ENCODE measurements around the gene SUSD6. TPM values are rescaled to one million over a fixed set of nuclear protein-coding genes. Genes with fewer than 3 reads are reported as not detected.

The SUSD6 gene
- total and polyA plus RNA-seq, 2 experiments from 2014 or later, result 2.8 to 3.4 TPM

DNA sequence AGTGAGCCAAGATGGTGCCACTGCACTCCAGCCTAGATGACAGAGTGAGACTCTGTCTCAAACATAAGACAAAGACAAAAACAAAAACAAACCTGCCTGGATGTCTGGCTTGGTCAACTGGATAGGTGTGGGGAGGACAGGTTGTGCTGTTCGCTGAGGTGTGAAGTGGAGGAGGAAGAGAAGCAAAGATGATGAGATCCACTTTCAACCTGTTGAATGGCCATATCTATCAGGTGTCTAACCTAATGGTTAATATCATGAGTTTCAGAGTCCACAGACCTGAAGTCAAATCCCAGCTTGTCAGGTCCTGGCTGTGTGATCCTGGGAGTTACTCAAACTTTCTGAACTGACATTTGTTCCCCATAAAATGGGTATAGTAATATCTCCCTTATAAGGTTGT, 27.0 kb upstream of the SUSD6 start:
- Histone ChIP-seq H3K9me2 (ENCODE audit: insufficient read depth) (no peaks in the 10 kb centered on the region), H3K4me2 (no peak overlapping the region), H3K4me1 (ENCODE audit: insufficient read depth) (no peaks in the 10 kb centered on the region), H3K4me3 (no peak overlapping the region), H3K36me3 (ENCODE audit: insufficient read depth) (no peaks in the 10 kb centered on the region), H3F3A (replicated peaks; ENCODE audit: low read depth) (no peaks in the 10 kb centered on the region), H3K27ac (ENCODE audit: low read depth) (no peak overlapping the region), H3K27me3 (ENCODE audit: insufficient read depth) (no peaks in the 10 kb centered on the region), H3K79me2 (replicated peaks; ENCODE audit: insufficient read depth) (no peaks in the 10 kb centered on the region), H4K20me1 (replicated peaks; ENCODE audit: insufficient read depth) (no peaks in the 10 kb centered on the region), H2AFZ (no peak overlapping the region)
- Mint-ChIP-seq H3K36me3 (ENCODE audit: low read depth) (no peaks in the 10 kb centered on the region), H3K27ac (no peak overlapping the region), H3K9me3 (no peaks in the 10 kb centered on the region), H3K4me3 (no peak overlapping the region), H3K4me1 (no peaks in the 10 kb centered on the region; the same call in 2 of the 3 replicates), H3K27me3 (ENCODE audit: insufficient read depth, low read depth, poor library complexity) (peaks cover 12% of the 10 kb centered on the region)
- TF ChIP-seq CREB1 (CRISPR knock-in tag; IDR thresholded peaks at IDR 0.05; ENCODE audit: low read depth) (no peak), POLR2AphosphoS5 (IDR thresholded peaks at IDR 0.05; ENCODE audit: low read depth) (no peak), NANOG (IDR thresholded peaks at IDR 0.05; ENCODE audit: borderline replicate concordance) (no peak), JUNB (IDR thresholded peaks at IDR 0.05; ENCODE audit: unreplicated experiment) (no peak)
- TF ChIP-seq, protein P1, sequence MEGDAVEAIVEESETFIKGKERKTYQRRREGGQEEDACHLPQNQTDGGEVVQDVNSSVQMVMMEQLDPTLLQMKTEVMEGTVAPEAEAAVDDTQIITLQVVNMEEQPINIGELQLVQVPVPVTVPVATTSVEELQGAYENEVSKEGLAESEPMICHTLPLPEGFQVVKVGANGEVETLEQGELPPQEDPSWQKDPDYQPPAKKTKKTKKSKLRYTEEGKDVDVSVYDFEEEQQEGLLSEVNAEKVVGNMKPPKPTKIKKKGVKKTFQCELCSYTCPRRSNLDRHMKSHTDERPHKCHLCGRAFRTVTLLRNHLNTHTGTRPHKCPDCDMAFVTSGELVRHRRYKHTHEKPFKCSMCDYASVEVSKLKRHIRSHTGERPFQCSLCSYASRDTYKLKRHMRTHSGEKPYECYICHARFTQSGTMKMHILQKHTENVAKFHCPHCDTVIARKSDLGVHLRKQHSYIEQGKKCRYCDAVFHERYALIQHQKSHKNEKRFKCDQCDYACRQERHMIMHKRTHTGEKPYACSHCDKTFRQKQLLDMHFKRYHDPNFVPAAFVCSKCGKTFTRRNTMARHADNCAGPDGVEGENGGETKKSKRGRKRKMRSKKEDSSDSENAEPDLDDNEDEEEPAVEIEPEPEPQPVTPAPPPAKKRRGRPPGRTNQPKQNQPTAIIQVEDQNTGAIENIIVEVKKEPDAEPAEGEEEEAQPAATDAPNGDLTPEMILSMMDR (conservative IDR thresholded peaks at IDR 0.05; ENCODE audit: low read depth in 2 of 2), result no peak
- TF ChIP-seq, protein P2, sequence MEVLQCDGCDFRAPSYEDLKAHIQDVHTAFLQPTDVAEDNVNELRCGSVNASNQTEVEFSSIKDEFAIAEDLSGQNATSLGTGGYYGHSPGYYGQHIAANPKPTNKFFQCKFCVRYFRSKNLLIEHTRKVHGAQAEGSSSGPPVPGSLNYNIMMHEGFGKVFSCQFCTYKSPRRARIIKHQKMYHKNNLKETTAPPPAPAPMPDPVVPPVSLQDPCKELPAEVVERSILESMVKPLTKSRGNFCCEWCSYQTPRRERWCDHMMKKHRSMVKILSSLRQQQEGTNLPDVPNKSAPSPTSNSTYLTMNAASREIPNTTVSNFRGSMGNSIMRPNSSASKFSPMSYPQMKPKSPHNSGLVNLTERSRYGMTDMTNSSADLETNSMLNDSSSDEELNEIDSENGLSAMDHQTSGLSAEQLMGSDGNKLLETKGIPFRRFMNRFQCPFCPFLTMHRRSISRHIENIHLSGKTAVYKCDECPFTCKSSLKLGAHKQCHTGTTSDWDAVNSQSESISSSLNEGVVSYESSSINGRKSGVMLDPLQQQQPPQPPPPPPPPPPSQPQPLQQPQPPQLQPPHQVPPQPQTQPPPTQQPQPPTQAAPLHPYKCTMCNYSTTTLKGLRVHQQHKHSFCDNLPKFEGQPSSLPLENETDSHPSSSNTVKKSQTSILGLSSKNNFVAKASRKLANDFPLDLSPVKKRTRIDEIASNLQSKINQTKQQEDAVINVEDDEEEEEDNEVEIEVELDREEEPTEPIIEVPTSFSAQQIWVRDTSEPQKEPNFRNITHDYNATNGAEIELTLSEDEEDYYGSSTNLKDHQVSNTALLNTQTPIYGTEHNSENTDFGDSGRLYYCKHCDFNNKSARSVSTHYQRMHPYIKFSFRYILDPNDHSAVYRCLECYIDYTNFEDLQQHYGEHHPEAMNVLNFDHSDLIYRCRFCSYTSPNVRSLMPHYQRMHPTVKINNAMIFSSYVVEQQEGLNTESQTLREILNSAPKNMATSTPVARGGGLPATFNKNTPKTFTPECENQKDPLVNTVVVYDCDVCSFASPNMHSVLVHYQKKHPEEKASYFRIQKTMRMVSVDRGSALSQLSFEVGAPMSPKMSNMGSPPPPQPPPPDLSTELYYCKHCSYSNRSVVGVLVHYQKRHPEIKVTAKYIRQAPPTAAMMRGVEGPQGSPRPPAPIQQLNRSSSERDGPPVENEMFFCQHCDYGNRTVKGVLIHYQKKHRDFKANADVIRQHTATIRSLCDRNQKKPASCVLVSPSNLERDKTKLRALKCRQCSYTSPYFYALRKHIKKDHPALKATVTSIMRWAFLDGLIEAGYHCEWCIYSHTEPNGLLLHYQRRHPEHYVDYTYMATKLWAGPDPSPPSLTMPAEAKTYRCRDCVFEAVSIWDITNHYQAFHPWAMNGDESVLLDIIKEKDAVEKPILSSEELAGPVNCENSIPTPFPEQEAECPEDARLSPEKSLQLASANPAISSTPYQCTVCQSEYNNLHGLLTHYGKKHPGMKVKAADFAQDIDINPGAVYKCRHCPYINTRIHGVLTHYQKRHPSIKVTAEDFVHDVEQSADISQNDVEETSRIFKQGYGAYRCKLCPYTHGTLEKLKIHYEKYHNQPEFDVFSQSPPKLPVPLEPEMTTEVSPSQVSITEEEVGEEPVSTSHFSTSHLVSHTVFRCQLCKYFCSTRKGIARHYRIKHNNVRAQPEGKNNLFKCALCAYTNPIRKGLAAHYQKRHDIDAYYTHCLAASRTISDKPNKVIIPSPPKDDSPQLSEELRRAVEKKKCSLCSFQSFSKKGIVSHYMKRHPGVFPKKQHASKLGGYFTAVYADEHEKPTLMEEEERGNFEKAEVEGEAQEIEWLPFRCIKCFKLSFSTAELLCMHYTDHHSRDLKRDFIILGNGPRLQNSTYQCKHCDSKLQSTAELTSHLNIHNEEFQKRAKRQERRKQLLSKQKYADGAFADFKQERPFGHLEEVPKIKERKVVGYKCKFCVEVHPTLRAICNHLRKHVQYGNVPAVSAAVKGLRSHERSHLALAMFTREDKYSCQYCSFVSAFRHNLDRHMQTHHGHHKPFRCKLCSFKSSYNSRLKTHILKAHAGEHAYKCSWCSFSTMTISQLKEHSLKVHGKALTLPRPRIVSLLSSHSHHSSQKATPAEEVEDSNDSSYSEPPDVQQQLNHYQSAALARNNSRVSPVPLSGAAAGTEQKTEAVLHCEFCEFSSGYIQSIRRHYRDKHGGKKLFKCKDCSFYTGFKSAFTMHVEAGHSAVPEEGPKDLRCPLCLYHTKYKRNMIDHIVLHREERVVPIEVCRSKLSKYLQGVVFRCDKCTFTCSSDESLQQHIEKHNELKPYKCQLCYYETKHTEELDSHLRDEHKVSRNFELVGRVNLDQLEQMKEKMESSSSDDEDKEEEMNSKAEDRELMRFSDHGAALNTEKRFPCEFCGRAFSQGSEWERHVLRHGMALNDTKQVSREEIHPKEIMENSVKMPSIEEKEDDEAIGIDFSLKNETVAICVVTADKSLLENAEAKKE (CRISPR knock-in tag; IDR thresholded peaks at IDR 0.05), result no peak
- TF ChIP-seq, protein P3, sequence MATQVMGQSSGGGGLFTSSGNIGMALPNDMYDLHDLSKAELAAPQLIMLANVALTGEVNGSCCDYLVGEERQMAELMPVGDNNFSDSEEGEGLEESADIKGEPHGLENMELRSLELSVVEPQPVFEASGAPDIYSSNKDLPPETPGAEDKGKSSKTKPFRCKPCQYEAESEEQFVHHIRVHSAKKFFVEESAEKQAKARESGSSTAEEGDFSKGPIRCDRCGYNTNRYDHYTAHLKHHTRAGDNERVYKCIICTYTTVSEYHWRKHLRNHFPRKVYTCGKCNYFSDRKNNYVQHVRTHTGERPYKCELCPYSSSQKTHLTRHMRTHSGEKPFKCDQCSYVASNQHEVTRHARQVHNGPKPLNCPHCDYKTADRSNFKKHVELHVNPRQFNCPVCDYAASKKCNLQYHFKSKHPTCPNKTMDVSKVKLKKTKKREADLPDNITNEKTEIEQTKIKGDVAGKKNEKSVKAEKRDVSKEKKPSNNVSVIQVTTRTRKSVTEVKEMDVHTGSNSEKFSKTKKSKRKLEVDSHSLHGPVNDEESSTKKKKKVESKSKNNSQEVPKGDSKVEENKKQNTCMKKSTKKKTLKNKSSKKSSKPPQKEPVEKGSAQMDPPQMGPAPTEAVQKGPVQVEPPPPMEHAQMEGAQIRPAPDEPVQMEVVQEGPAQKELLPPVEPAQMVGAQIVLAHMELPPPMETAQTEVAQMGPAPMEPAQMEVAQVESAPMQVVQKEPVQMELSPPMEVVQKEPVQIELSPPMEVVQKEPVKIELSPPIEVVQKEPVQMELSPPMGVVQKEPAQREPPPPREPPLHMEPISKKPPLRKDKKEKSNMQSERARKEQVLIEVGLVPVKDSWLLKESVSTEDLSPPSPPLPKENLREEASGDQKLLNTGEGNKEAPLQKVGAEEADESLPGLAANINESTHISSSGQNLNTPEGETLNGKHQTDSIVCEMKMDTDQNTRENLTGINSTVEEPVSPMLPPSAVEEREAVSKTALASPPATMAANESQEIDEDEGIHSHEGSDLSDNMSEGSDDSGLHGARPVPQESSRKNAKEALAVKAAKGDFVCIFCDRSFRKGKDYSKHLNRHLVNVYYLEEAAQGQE (IDR thresholded peaks at IDR 0.05; ENCODE audit: unreplicated experiment), result no peak
- TF ChIP-seq, protein P4, sequence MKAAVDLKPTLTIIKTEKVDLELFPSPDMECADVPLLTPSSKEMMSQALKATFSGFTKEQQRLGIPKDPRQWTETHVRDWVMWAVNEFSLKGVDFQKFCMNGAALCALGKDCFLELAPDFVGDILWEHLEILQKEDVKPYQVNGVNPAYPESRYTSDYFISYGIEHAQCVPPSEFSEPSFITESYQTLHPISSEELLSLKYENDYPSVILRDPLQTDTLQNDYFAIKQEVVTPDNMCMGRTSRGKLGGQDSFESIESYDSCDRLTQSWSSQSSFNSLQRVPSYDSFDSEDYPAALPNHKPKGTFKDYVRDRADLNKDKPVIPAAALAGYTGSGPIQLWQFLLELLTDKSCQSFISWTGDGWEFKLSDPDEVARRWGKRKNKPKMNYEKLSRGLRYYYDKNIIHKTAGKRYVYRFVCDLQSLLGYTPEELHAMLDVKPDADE (IDR thresholded peaks at IDR 0.05), result no peak
- ATAC-seq (no peak), DNase-seq (ENCODE audit: low spot score) (no peak)

Data from GM23338 (cell line).